ENCODE measurements around the gene LCN12.

Gene LCN12

GRCh38 chr9:136955943-136956335, 3.9 kb downstream of the LCN12 start:
- DNase-seq (ENCODE audit: low spot score), result no peak

GRCh38 chr9:136956604-136957003, 4.5 kb downstream of the LCN12 start:
- Mint-ChIP-seq H3K4me1 (ENCODE audit: low read depth) (peaks cover 2% of the 10 kb centered on the region), H3K9me3 (peaks cover 9% of the 10 kb centered on the region), H3K27ac (no peak overlapping the region), H3K4me3 (no peak overlapping the region), H3K36me3 (ENCODE audit: low read depth) (no peaks in the 10 kb centered on the region), H3K27me3 (ENCODE audit: low read depth) (no peaks in the 10 kb centered on the region)
- DNase-seq (ENCODE audit: low spot score), result no peak

More at GRCh38 chr9:136955943-136956335, 3.9 kb downstream of the LCN12 start:
- Mint-ChIP-seq H3K27ac (no peak overlapping the region), H3K4me1 (ENCODE audit: low read depth) (peaks cover 2% of the 10 kb centered on the region), H3K27me3 (ENCODE audit: low read depth) (no peaks in the 10 kb centered on the region), H3K4me3 (no peak overlapping the region), H3K36me3 (ENCODE audit: low read depth) (no peaks in the 10 kb centered on the region), H3K9me3 (peaks cover 9% of the 10 kb centered on the region)

- Mint-ChIP-seq H3K27me3 (ENCODE audit: low read depth) (no peaks in the 10 kb centered on the region), H3K36me3 (ENCODE audit: low read depth) (no peaks in the 10 kb centered on the region), H3K4me1 (ENCODE audit: low read depth) (peaks cover 5% of the 10 kb centered on the region), H3K9me3 (peaks cover 9% of the 10 kb centered on the region), H3K27ac (no peak overlapping the region), H3K4me3 (no peak overlapping the region)
- DNase-seq (ENCODE audit: low spot score), result no peak
These were observed 5.4 kb downstream of the LCN12 start for GRCh38 chr9:136957461-136957860.

- no peaks in the 10 kb centered on the region for H3K36me3 Mint-ChIP-seq (ENCODE audit: low read depth)
- H3K4me3 Mint-ChIP-seq, result no peak overlapping the region
- H3K27me3 Mint-ChIP-seq (ENCODE audit: low read depth), result no peaks in the 10 kb centered on the region
- peaks cover 7% of the 10 kb centered on the region for H3K4me1 Mint-ChIP-seq (ENCODE audit: low read depth)
- H3K9me3 Mint-ChIP-seq, result peaks cover 9% of the 10 kb centered on the region
- no peak overlapping the region for H3K27ac Mint-ChIP-seq
- no peak for DNase-seq (ENCODE audit: low spot score)
These were observed 5.8 kb downstream of the LCN12 start for GRCh38 chr9:136957901-136958300.

GRCh38 chr9:136958473-136958872, 6.4 kb downstream of the LCN12 start:
- no peak overlapping the region for H3K4me3 Mint-ChIP-seq
- no peaks in the 10 kb centered on the region for H3K27me3 Mint-ChIP-seq (ENCODE audit: low read depth)
- no peak overlapping the region for H3K27ac Mint-ChIP-seq
- no peaks in the 10 kb centered on the region for H3K36me3 Mint-ChIP-seq (ENCODE audit: low read depth)
- peaks cover 9% of the 10 kb centered on the region for H3K9me3 Mint-ChIP-seq
- no peak for DNase-seq (ENCODE audit: low spot score)
- H3K4me1 Mint-ChIP-seq (ENCODE audit: low read depth), result peaks cover 8% of the 10 kb centered on the region

- Mint-ChIP-seq H3K4me3 (no peak overlapping the region), H3K4me1 (ENCODE audit: low read depth) (peaks cover 8% of the 10 kb centered on the region), H3K9me3 (peaks cover 9% of the 10 kb centered on the region), H3K36me3 (ENCODE audit: low read depth) (no peaks in the 10 kb centered on the region), H3K27me3 (ENCODE audit: low read depth) (no peaks in the 10 kb centered on the region), H3K27ac (no peak overlapping the region)
- no peak for DNase-seq (ENCODE audit: low spot score)
These were observed 7.1 kb downstream of the LCN12 start for GRCh38 chr9:136958898-136959850.

GRCh38 chr9:136960212-136960937, 8.3 kb downstream of the LCN12 start:
- Mint-ChIP-seq H3K4me3 (peak overlapping the region; percentile 59), H3K9me3 (peaks cover 9% of the 10 kb centered on the region), H3K27me3 (ENCODE audit: low read depth) (no peaks in the 10 kb centered on the region), H3K36me3 (ENCODE audit: low read depth) (no peaks in the 10 kb centered on the region), H3K27ac (peak overlapping the region; percentile 84), H3K4me1 (ENCODE audit: low read depth) (peaks cover 14% of the 10 kb centered on the region)
- no peak for DNase-seq (ENCODE audit: low spot score)

GRCh38 chr9:136960938-136961275, 8.8 kb downstream of the LCN12 start:
- Mint-ChIP-seq H3K9me3 (peaks cover 9% of the 10 kb centered on the region), H3K4me1 (ENCODE audit: low read depth) (peaks cover 18% of the 10 kb centered on the region), H3K27me3 (ENCODE audit: low read depth) (peaks cover 3% of the 10 kb centered on the region), H3K36me3 (ENCODE audit: low read depth) (no peaks in the 10 kb centered on the region), H3K4me3 (no peak overlapping the region), H3K27ac (no peak overlapping the region)
- DNase-seq (ENCODE audit: low spot score), result no peak

- Mint-ChIP-seq H3K4me1 (ENCODE audit: low read depth) (peaks cover 23% of the 10 kb centered on the region), H3K27me3 (ENCODE audit: low read depth) (peaks cover 5% of the 10 kb centered on the region), H3K9me3 (peaks cover 4% of the 10 kb centered on the region), H3K36me3 (ENCODE audit: low read depth) (no peaks in the 10 kb centered on the region), H3K27ac (no peak overlapping the region), H3K4me3 (no peak overlapping the region)
- DNase-seq (ENCODE audit: low spot score), result no peak
These were observed 9.4 kb downstream of the LCN12 start for GRCh38 chr9:136961279-136962065.

- Mint-ChIP-seq H3K4me1 (ENCODE audit: low read depth) (peaks cover 23% of the 10 kb centered on the region), H3K27me3 (ENCODE audit: low read depth) (peaks cover 5% of the 10 kb centered on the region), H3K4me3 (no peak overlapping the region), H3K36me3 (ENCODE audit: low read depth) (no peaks in the 10 kb centered on the region), H3K27ac (no peak overlapping the region), H3K9me3 (no peaks in the 10 kb centered on the region)
- DNase-seq (ENCODE audit: low spot score), result no peak
These were observed 10.1 kb downstream of the LCN12 start for GRCh38 chr9:136962163-136962562.

GRCh38 chr9:136962701-136963248, 10.7 kb downstream of the LCN12 start:
- H3K4me3 Mint-ChIP-seq, result no peak overlapping the region
- H3K36me3 Mint-ChIP-seq (ENCODE audit: low read depth), result no peaks in the 10 kb centered on the region
- peaks cover 5% of the 10 kb centered on the region for H3K27me3 Mint-ChIP-seq (ENCODE audit: low read depth)
- H3K4me1 Mint-ChIP-seq (ENCODE audit: low read depth), result peaks cover 23% of the 10 kb centered on the region
- DNase-seq (ENCODE audit: low spot score), result no peak
- no peaks in the 10 kb centered on the region for H3K9me3 Mint-ChIP-seq
- peak overlapping the region; percentile 27 for H3K27ac Mint-ChIP-seq

GRCh38 chr9:136963341-136963740, 11.3 kb downstream of the LCN12 start:
- H3K27ac Mint-ChIP-seq, result peak overlapping the region; percentile 27
- H3K4me3 Mint-ChIP-seq, result no peak overlapping the region
- H3K27me3 Mint-ChIP-seq (ENCODE audit: low read depth), result peaks cover 5% of the 10 kb centered on the region
- H3K4me1 Mint-ChIP-seq (ENCODE audit: low read depth), result peaks cover 23% of the 10 kb centered on the region
- no peak for DNase-seq (ENCODE audit: low spot score)
- H3K36me3 Mint-ChIP-seq (ENCODE audit: low read depth), result no peaks in the 10 kb centered on the region
- no peaks in the 10 kb centered on the region for H3K9me3 Mint-ChIP-seq

GRCh38 chr9:136963751-136964150, 11.7 kb downstream of the LCN12 start:
- Mint-ChIP-seq H3K27me3 (ENCODE audit: low read depth) (peaks cover 5% of the 10 kb centered on the region), H3K4me3 (no peak overlapping the region), H3K4me1 (ENCODE audit: low read depth) (peaks cover 23% of the 10 kb centered on the region)

More at GRCh38 chr9:136963751-136964150, 11.7 kb downstream of the LCN12 start:
- DNase-seq (ENCODE audit: low spot score), result no peak
- no peaks in the 10 kb centered on the region for H3K36me3 Mint-ChIP-seq (ENCODE audit: low read depth)
- no peaks in the 10 kb centered on the region for H3K9me3 Mint-ChIP-seq
- no peak overlapping the region for H3K27ac Mint-ChIP-seq
